Erythroblast (primary cell): Measurements from ENCODE around the gene ZNF385A.

Experiments used
- GATA1 ChIP-seq: IDR thresholded peaks from 2 replicates; pipeline ENCODE4 v1.6.1; 2011; ENCODE audit warnings: low read depth, mild to moderate bottlenecking, control low read depth, low read length, moderate library complexity
- POLR2A ChIP-seq: IDR thresholded peaks from 2 replicates; pipeline ENCODE4 v1.6.1; 2011; ENCODE audit warnings: mild to moderate bottlenecking, low read length

DNA sequence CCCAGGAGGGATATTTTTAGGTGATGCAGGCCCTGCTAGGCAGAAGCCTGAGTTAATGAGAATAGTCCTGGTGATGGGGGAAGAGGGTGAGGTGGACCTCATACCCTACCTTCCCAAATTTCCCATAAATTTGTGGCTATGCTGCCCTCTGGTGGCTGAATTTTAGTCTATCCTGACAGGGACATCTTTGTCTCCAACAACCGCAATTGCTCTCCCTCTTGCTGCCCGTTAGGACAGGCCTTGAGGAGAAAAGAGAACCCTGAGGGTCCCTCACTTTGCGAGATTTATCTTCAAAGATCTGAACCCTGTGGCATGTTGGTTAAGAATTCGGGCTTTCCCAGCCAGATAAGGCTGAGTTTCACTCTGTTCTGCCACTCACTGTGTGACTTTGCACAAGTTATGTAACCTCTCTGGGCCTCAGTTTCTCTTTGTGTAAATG lies 9.8 kb upstream of the ZNF385A start:
- TF ChIP-seq POLR2A (no peak), GATA1 (no peak)
